ENCODE measurements around the gene CISH. TPM values are rescaled to one million over a fixed set of nuclear protein-coding genes. Genes with fewer than 3 reads are reported as not detected.
A peak's percentile ranks its signal among the peaks of the same experiment; 100 is the strongest.

The CISH gene
- total RNA-seq, 1 donor, result 1.1 TPM

GRCh38 chr3:50574444-50574831, 37.1 kb downstream of the CISH start:
- TF ChIP-seq CTCF (IDR thresholded peaks at IDR 0.05; ENCODE audit: extremely low read depth, low read depth, low read length), result no peak
- H3K27me3 ChIP-seq (ENCODE audit: insufficient read depth, low read length), result no peaks in the 10 kb centered on the region
- H4K20me1 ChIP-seq (ENCODE audit: insufficient read depth, low read length), result no peaks in the 10 kb centered on the region
- no peak overlapping the region for H3K27ac ChIP-seq (ENCODE audit: low read depth, low read length)
- H3K4me2 ChIP-seq (ENCODE audit: insufficient read depth, low read length), result no peak overlapping the region
- peaks cover 20% of the 10 kb centered on the region for H3K36me3 ChIP-seq (ENCODE audit: insufficient read depth, low read length)
- no peak overlapping the region for H2AFZ ChIP-seq (ENCODE audit: low read length)
- DNase-seq (ENCODE audit: insufficient read length, low spot score, missing footprints), result peak; percentile 21
- no peak overlapping the region for H3K4me3 ChIP-seq (ENCODE audit: insufficient read depth, low read length)
- peaks cover 8% of the 10 kb centered on the region for H3K4me1 ChIP-seq (ENCODE audit: insufficient read depth, low read length)
- no peaks in the 10 kb centered on the region for H3K9me3 ChIP-seq (ENCODE audit: low read depth, low read length)
- H3K79me2 ChIP-seq (ENCODE audit: insufficient read depth, low read length), result peaks cover 15% of the 10 kb centered on the region

GRCh38 chr3:50573566-50574443, 37.8 kb downstream of the CISH start:
- TF ChIP-seq CTCF (IDR thresholded peaks at IDR 0.05; ENCODE audit: extremely low read depth, low read depth, low read length), result no peak
- Histone ChIP-seq H3K27me3 (ENCODE audit: insufficient read depth, low read length) (no peaks in the 10 kb centered on the region), H3K27ac (ENCODE audit: low read depth, low read length) (no peak overlapping the region), H3K4me3 (ENCODE audit: insufficient read depth, low read length) (no peak overlapping the region), H3K9me3 (ENCODE audit: low read depth, low read length) (no peaks in the 10 kb centered on the region), H3K4me1 (ENCODE audit: insufficient read depth, low read length) (peaks cover 8% of the 10 kb centered on the region), H2AFZ (ENCODE audit: low read length) (no peak overlapping the region), H4K20me1 (ENCODE audit: insufficient read depth, low read length) (no peaks in the 10 kb centered on the region), H3K36me3 (ENCODE audit: insufficient read depth, low read length) (peaks cover 20% of the 10 kb centered on the region), H3K79me2 (ENCODE audit: insufficient read depth, low read length) (peaks cover 16% of the 10 kb centered on the region), H3K4me2 (ENCODE audit: insufficient read depth, low read length) (no peak overlapping the region)
- DNase-seq (ENCODE audit: insufficient read length, low spot score, missing footprints), result peak; percentile 27

GRCh38 chr3:50572801-50573371, 38.7 kb downstream of the CISH start:
- peak; percentile 46 for DNase-seq (ENCODE audit: insufficient read length, low spot score, missing footprints)
- no peaks in the 10 kb centered on the region for H3K9me3 ChIP-seq (ENCODE audit: low read depth, low read length)
- peaks cover 11% of the 10 kb centered on the region for H3K4me1 ChIP-seq (ENCODE audit: insufficient read depth, low read length)
- H3K36me3 ChIP-seq (ENCODE audit: insufficient read depth, low read length), result peaks cover 16% of the 10 kb centered on the region
- no peak for TF ChIP-seq CTCF (IDR thresholded peaks at IDR 0.05; ENCODE audit: extremely low read depth, low read depth, low read length)
- H3K4me3 ChIP-seq (ENCODE audit: insufficient read depth, low read length), result no peak overlapping the region
- H3K79me2 ChIP-seq (ENCODE audit: insufficient read depth, low read length), result peaks cover 16% of the 10 kb centered on the region
- no peak overlapping the region for H2AFZ ChIP-seq (ENCODE audit: low read length)
- no peaks in the 10 kb centered on the region for H3K27me3 ChIP-seq (ENCODE audit: insufficient read depth, low read length)
- no peaks in the 10 kb centered on the region for H4K20me1 ChIP-seq (ENCODE audit: insufficient read depth, low read length)
- no peak overlapping the region for H3K4me2 ChIP-seq (ENCODE audit: insufficient read depth, low read length)
- H3K27ac ChIP-seq (ENCODE audit: low read depth, low read length), result no peak overlapping the region

- H3K4me1 ChIP-seq (ENCODE audit: insufficient read depth, low read length), result peaks cover 15% of the 10 kb centered on the region
- no peaks in the 10 kb centered on the region for H4K20me1 ChIP-seq (ENCODE audit: insufficient read depth, low read length)
- no peaks in the 10 kb centered on the region for H3K9me3 ChIP-seq (ENCODE audit: low read depth, low read length)
- no peak overlapping the region for H3K4me3 ChIP-seq (ENCODE audit: insufficient read depth, low read length)
- DNase-seq (ENCODE audit: insufficient read length, low spot score, missing footprints), result peak; percentile 95
- no peaks in the 10 kb centered on the region for H3K27me3 ChIP-seq (ENCODE audit: insufficient read depth, low read length)
- H3K27ac ChIP-seq (ENCODE audit: low read depth, low read length), result no peak overlapping the region
- peaks cover 17% of the 10 kb centered on the region for H3K79me2 ChIP-seq (ENCODE audit: insufficient read depth, low read length)
- peaks cover 9% of the 10 kb centered on the region for H3K36me3 ChIP-seq (ENCODE audit: insufficient read depth, low read length)
- no peak overlapping the region for H3K4me2 ChIP-seq (ENCODE audit: insufficient read depth, low read length)
- peak; percentile 87 for TF ChIP-seq CTCF (IDR thresholded peaks at IDR 0.05; ENCODE audit: extremely low read depth, low read depth, low read length)
- H2AFZ ChIP-seq (ENCODE audit: low read length), result no peak overlapping the region
Measured at GRCh38 chr3:50572158-50572557, 39.4 kb downstream of the CISH start.

All from osteoblast (primary cell).